Erythroblast (primary cell): ENCODE results near the gene CAMK2N1.

Experiments used
- GATA1 ChIP-seq: IDR thresholded peaks from 2 replicates; pipeline ENCODE4 v1.6.1; 2011; ENCODE audit warnings: low read depth, mild to moderate bottlenecking, control low read depth, low read length, moderate library complexity
- POLR2A ChIP-seq: IDR thresholded peaks from 2 replicates; pipeline ENCODE4 v1.6.1; 2011; ENCODE audit warnings: mild to moderate bottlenecking, low read length

DNA sequence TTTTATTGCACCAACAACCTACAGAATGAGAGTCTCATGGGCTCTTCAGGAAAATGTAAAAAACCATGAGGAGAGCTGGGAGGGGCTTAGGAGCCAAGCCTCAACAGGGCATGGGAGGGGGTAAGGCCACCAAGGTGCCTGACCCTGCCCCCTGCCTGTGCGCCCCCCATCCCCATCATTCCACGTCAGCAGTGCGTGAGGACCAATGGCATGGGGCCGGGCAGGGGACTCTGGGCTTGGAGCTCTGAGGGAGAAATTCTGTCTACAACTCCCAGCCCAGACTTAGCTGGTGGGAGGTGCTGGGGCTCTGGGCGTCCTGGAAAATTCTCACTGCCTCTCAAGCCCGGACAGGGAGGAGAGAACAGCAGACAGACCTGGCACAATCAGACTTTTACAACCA, 5.2 kb upstream of the CAMK2N1 start:
- TF ChIP-seq POLR2A (no peak), GATA1 (no peak)
